ENCODE data around the gene AGBL1.

The AGBL1 gene

DNA sequence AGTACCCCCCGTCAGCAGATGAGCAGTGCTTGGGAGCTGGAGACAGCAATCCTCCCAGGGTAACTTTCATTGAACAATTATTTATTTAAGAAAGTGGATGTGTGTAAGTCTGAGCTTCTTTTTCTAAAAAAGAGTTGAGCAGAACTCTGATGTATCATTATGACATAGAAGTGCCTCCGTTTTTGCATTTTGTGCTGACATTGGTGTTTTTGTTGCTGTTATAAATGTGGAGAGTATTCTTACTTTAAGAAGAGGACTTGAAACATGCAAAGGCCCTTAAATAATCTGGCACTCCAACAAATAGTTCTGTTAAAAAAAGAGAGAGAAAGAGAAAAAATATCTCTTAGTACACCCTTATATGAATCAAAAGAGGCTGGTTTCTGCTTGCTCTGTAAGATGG lies 217.1 kb downstream of the AGBL1 start:
- no peak overlapping the region for H3K9ac ChIP-seq
- H3K27me3 ChIP-seq (ENCODE audit: insufficient read depth, low read depth) = no peaks in the 10 kb centered on the region
- H3K4me3 ChIP-seq (IDR thresholded peaks at IDR 0.05; ENCODE audit: insufficient read depth, low read depth, low read length) = no peak overlapping the region
- no peaks in the 10 kb centered on the region for H3K4me1 ChIP-seq (ENCODE audit: low read depth, poor library complexity, severe bottlenecking)
- no peaks in the 10 kb centered on the region for H3K79me2 ChIP-seq (ENCODE audit: insufficient read depth, low read depth)
- no peaks in the 10 kb centered on the region for H3K36me3 ChIP-seq (ENCODE audit: insufficient read depth)
- no peak overlapping the region for H2AFZ ChIP-seq (ENCODE audit: low read depth)
- TF ChIP-seq, protein P1, sequence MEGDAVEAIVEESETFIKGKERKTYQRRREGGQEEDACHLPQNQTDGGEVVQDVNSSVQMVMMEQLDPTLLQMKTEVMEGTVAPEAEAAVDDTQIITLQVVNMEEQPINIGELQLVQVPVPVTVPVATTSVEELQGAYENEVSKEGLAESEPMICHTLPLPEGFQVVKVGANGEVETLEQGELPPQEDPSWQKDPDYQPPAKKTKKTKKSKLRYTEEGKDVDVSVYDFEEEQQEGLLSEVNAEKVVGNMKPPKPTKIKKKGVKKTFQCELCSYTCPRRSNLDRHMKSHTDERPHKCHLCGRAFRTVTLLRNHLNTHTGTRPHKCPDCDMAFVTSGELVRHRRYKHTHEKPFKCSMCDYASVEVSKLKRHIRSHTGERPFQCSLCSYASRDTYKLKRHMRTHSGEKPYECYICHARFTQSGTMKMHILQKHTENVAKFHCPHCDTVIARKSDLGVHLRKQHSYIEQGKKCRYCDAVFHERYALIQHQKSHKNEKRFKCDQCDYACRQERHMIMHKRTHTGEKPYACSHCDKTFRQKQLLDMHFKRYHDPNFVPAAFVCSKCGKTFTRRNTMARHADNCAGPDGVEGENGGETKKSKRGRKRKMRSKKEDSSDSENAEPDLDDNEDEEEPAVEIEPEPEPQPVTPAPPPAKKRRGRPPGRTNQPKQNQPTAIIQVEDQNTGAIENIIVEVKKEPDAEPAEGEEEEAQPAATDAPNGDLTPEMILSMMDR (conservative IDR thresholded peaks at IDR 0.05; ENCODE audit: low read depth, low read length) = no peak
- H4K20me1 ChIP-seq (ENCODE audit: insufficient read depth) = no peaks in the 10 kb centered on the region
- H3K4me2 ChIP-seq = no peak overlapping the region
- H3K27ac ChIP-seq = no peak overlapping the region

DNA sequence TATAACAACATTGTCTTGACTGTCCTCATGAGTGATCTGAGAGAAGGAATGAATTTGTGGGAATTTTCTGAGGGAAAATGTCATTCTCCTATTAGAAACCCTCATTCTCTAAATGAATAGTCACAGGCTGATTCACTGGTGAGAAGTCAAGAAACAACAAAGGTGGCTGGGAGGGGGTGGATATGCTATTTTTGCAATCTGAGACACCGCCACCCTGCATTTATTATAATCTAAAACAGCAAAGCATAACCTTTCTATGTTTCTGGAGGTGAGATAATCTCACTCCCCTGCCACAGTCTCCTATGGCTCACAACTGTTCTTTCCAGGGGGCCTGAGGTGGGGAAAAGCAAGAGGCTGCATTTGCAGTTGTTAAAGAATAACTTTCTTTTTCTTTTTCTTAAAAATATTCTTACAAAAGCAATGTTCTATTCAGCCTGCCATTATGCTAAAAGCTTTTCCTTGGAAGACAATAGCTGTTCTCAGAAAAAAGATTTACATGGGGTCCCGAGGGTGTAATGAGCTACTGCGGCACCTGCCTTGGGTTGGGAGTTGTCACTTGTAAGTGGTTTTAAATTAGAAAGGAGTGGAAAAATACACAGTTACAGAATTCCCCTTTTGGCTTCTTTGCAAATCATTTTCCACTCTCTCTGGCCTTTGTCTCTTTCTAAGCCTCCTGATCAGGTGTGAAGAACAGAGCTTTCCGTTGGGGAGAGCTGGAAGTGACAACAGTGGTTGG lies 220.9 kb downstream of the AGBL1 start:
- Histone ChIP-seq H3K4me3 (IDR thresholded peaks at IDR 0.05; ENCODE audit: insufficient read depth, low read depth, low read length) (no peak overlapping the region), H3K4me1 (ENCODE audit: low read depth, poor library complexity, severe bottlenecking) (no peaks in the 10 kb centered on the region), H3K36me3 (ENCODE audit: insufficient read depth) (no peaks in the 10 kb centered on the region), H3K9ac (no peak overlapping the region), H3K27ac (no peak overlapping the region), H3K27me3 (ENCODE audit: insufficient read depth, low read depth) (no peaks in the 10 kb centered on the region), H3K4me2 (no peak overlapping the region), H4K20me1 (ENCODE audit: insufficient read depth) (no peaks in the 10 kb centered on the region), H3K79me2 (ENCODE audit: insufficient read depth, low read depth) (no peaks in the 10 kb centered on the region), H2AFZ (ENCODE audit: low read depth) (no peak overlapping the region)
- TF ChIP-seq, protein P1 (conservative IDR thresholded peaks at IDR 0.05; ENCODE audit: low read depth, low read length) = no peak

DNA sequence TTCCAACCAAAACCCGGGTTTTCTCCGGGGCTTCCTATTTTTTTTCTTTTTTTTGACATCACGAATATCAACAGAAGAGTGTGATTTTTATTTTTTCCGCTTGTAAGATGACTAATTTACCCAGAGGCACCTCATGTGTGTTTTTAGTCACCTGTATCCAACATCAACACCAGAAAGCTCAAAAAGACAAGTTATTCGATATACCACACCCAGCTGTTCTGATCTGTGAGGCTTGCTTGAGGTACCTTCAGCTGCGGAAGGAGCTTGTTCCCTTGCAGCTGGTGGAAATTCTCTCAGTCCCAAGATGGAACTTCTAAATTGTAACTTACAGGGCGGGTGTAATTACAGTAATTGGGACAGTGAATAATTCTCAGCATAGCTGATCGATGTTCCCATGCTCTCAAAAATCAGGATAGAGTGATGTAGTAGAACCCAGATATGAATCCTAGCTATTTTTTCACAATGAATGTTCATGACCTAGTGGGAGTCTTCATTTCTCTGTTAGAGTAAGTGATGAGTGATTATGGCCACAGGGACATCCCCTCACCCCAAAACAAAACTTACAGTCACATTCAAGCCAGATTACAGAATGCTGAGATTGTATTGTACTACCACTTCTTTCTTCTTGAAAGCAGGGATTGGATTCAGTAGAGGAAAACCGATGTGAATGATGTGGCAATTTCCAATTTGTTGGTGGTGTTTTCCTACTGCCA lies 232.1 kb downstream of the AGBL1 start:
- H3K4me3 ChIP-seq (IDR thresholded peaks at IDR 0.05; ENCODE audit: insufficient read depth, low read depth, low read length) = no peak overlapping the region
- H3K27me3 ChIP-seq (ENCODE audit: insufficient read depth, low read depth) = no peaks in the 10 kb centered on the region
- H3K79me2 ChIP-seq (ENCODE audit: insufficient read depth, low read depth) = no peaks in the 10 kb centered on the region
- H3K27ac ChIP-seq = no peak overlapping the region
- TF ChIP-seq, protein P1 (conservative IDR thresholded peaks at IDR 0.05; ENCODE audit: low read depth, low read length) = no peak
- no peaks in the 10 kb centered on the region for H3K4me1 ChIP-seq (ENCODE audit: low read depth, poor library complexity, severe bottlenecking)
- H3K9ac ChIP-seq = no peak overlapping the region
- H3K36me3 ChIP-seq (ENCODE audit: insufficient read depth) = no peaks in the 10 kb centered on the region
- H2AFZ ChIP-seq (ENCODE audit: low read depth) = no peak overlapping the region
- H3K4me2 ChIP-seq = no peak overlapping the region
- H4K20me1 ChIP-seq (ENCODE audit: insufficient read depth) = no peaks in the 10 kb centered on the region

DNA sequence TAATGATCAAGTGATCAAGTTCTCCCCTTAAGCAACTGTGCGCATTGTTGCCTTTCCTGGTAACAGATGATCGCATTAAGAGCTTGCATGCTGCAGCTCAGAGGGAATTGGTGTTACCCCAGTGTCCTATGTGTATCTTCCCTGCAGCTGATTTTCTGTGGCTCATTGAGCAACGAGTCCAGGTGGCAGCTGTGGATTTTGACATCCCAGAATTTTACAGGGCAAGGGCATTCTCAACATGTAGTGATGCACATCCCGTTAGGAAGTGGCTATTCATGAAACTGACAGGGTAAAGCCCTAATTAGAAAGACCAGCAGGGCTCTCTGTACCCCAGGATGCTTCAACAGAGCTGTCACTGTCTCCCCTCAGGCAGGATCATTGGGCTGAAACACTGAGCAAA lies 232.8 kb downstream of the AGBL1 start:
- Histone ChIP-seq H3K27me3 (ENCODE audit: insufficient read depth, low read depth) (no peaks in the 10 kb centered on the region), H3K4me2 (no peak overlapping the region), H4K20me1 (ENCODE audit: insufficient read depth) (no peaks in the 10 kb centered on the region), H3K27ac (no peak overlapping the region), H3K4me1 (ENCODE audit: low read depth, poor library complexity, severe bottlenecking) (no peaks in the 10 kb centered on the region), H3K79me2 (ENCODE audit: insufficient read depth, low read depth) (no peaks in the 10 kb centered on the region), H3K36me3 (ENCODE audit: insufficient read depth) (no peaks in the 10 kb centered on the region), H2AFZ (ENCODE audit: low read depth) (no peak overlapping the region), H3K4me3 (IDR thresholded peaks at IDR 0.05; ENCODE audit: insufficient read depth, low read depth, low read length) (no peak overlapping the region), H3K9ac (no peak overlapping the region)
- TF ChIP-seq, protein P1 (conservative IDR thresholded peaks at IDR 0.05; ENCODE audit: low read depth, low read length) = no peak
